GM21717 (cell line): ENCODE results near the gene TUBB2B.
"Not testable (repeated sequence)": the region's sequence is repeated elsewhere in the genome, so short reads cannot be mapped to it uniquely, and the experiment has no call there.

ENCODE experiments used
- ATAC-seq: cut with Tn5 transposase; IDR thresholded peaks from one replicate; pipeline ENCODE4 v1.9.1; 2021; ENCODE audit warnings: mild to moderate bottlenecking, moderate library complexity; ENCODE audit not compliant: unreplicated experiment

The TUBB2B gene

DNA sequence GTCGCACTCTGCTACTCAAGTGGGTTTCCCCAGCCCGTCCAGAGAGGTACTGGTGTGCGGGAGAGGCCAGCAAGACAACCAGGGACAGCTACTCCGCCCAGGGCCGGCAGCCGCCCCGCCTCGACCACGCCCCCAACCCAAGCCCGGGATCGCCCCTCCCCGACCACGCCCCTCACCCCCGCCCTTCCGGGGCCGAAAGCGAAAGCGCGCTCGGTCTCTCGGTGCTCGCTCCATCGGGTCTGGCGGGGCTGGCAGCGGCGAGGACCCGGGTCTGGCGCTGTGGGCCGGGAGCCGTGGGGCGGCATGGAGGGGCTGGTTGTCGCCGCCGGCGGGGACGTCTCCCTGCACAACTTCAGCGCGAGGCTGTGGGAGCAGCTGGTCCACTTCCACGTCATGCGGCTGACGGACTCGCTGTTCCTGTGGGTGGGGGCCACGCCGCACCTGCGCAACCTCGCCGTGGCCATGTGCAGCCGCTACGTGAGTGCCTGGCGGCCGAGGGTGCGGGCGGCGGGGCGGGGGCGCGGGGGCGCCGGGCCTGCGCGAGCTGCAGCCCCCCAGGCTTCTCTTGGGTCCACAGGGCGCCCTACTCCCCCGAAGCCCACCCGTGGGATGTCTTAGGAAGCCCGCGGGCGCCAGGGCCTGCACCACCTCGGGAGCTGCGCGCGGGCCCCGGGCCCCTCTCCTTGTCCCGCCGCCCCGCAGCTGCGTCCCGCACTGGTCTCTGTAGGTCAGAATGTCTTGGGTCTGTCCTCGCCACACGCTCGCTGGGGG, 31.5 kb upstream of the TUBB2B start, which contains the start of gene PSMG4:
TSS of gene PSMG4 (plus strand) at position 228 of the 771 bp plus-strand sequence. CDS start at position 304, 76 bp downstream.
- ATAC-seq = peak; percentile 63

- ATAC-seq = no peak
Observed at GRCh38 chr6:3258201-3258600, 30.7 kb upstream of the TUBB2B start.

DNA sequence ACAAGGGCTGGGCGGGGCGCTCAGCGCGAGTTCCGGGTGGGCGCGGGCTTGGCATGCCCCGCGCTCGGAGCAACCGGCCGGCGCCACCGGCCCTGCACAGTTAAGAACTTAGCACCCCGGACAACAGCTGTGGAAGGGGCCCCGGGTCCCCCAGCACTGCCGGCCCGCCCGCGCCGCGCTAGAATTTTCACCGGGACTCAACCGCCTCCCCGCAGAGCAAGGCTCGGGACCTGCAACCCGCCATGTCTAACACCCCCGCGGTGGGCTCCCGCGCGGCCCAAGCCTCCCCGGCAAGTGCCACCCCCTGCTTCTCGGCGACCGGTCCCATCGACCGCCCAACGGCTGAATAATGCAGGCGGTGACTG, 26.1 kb upstream of the TUBB2B start:
- ATAC-seq = no peak

DNA sequence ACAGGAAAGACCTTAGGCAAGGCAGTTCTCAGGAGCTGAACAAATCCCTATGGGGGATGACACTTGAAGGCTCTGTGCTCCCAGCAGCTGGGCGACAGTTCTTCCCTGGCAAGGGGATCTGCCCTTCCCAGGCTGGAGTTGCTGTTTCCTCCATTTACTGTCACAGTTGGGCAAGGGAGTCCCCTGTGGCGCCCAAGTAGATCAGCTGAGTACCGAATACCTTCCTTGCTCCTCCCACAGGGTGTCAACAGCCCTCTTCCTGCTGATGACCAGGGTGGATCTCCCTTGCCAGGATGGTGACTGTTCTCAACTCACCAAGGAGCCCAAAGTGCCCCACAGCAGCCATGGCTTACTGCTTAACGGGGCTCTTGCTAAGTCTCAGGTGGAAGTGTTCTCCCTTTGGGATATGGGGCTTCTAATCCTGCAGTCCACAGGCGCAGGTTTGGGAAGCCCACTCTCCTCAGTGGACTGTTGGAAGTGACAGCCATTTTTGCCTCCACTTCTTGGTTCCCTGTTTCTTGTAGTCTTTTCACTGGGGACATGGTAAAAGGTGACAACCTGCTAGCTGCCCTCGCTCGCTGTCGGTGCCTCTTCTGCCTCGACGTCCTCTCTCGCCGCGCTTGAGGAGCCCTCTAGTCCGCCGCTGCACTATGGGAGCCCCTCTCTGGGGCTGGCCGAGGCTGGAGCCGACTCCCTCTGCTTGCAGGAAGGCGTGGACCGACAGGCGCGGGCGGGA, 25.6 kb upstream of the TUBB2B start:
- no peak for ATAC-seq

- no peak for ATAC-seq
Observed at GRCh38 chr6:3252369-3252768, 24.9 kb upstream of the TUBB2B start.

DNA sequence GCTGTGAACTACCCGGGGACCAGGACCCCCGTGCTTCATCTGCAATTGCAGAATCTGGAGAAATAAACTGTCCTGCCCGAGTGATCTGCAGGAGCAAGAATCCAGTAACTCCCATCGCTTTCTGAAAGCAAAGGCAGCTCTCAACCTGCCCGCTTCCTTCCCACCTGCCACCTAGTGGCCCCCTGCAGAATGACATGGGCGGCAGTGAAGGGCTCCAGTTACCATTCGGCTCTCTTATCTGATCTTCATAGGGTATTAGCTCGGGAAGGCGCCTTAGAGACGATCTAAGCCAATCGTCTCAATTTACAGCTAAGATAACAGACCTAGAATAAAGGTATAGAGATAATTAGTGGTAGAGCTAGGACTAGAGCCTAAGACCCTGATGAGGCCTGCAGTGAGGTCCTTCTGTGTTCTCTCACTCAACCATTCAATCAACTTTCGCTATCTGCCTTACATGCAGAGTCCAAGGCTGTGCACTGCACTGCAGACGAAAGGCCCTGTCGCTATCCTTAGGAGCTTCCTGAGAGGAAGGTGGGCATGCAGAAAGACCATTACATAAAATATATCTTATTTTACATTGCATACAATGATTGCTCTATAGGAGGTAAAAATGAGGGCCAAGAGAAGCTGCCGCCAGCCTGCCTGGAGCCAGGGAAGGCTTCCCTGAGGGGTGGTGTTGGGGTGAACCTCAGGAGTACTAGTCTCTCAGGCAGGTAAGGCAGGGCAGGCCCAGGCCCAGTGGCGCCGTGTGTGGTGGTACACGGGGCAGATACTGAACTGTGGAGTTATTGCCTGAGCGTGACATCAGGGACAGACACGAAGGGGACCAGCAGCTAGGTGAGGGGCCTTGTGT, 24.2 kb upstream of the TUBB2B start:
- ATAC-seq = no peak

- no peak for ATAC-seq
Observed at GRCh38 chr6:3250231-3250675, 22.8 kb upstream of the TUBB2B start.

DNA sequence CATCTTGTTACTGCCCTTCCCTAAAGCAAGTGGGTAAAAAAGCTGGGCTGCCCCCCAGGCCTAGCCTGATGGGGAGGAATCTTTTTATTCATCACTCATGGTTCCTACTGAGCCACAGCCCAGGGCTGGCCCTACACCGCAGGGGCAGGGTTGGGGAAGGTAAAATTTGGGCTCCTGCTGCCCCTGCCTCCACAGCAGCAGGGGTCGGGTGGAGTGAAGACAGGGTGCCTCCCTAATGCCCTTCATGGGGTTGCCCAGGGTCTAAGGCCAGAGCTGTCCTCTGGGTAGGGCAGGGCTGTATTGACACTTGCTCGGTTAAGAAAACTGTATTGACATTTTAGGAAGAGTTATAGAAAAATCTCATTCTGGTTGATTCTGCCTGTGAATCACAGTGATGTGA, 22.4 kb upstream of the TUBB2B start:
- ATAC-seq = no peak

DNA sequence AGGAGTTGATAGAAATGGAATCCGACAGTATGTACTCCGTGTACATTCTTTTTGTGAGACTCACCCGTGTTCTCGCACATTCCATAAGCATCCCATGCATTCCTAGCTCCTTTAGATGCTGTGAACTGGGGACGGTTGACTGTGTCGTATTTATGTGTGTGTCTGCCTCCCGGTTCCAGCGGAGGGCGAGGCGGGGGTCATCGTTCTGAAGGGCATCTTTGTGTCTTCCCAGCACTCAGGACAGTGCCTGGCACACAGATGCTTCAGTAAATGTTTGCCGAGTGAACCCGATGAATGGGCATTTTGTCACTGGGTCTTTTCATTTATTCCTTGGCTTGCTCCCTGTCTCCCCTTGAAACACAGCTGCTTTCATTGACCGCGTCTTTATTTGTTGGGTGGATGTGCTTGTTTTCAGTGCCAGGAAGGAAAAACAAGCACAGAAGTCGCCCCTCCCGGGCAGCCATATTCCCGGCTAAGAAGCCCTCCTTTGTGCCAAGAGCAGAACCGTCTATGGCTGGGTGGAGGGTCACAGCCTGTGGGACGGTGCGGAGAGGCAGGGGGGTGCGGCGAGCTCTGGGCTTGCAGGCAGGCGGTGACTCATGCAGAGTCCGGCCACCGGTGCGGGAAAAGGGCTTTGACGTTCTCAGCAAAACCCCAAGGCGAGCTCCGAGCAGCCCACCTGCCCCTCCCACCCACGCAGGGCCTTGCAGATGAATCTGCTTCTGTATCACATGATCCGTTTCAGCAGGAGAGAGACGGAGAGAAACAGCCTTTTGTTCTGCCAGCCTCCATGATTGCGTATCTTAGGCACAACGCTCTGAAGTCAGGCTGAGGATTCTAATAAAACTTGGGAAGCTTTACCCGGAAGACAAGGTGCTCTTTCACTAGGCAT, 20.0 kb upstream of the TUBB2B start:
- ATAC-seq = no peak

- ATAC-seq = no peak
Observed at GRCh38 chr6:3245216-3245615, 17.8 kb upstream of the TUBB2B start.

DNA sequence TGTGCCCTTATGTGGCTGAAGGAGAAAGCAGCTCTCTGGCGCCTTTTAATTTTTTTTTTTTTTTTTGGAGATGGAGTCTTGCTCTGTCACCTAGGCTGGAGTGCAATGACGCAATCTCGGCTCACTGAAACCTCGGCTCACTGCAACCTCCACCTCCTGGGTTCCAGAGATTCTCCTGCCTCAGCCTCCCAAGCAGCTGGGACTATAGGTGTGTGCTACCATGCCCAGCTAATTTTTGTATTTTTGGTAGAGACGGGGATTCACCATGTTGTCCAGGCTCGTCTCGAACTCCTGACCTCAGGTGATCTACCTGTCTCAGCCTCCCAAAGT, 17.3 kb upstream of the TUBB2B start:
- ATAC-seq = not testable (repeated sequence)

DNA sequence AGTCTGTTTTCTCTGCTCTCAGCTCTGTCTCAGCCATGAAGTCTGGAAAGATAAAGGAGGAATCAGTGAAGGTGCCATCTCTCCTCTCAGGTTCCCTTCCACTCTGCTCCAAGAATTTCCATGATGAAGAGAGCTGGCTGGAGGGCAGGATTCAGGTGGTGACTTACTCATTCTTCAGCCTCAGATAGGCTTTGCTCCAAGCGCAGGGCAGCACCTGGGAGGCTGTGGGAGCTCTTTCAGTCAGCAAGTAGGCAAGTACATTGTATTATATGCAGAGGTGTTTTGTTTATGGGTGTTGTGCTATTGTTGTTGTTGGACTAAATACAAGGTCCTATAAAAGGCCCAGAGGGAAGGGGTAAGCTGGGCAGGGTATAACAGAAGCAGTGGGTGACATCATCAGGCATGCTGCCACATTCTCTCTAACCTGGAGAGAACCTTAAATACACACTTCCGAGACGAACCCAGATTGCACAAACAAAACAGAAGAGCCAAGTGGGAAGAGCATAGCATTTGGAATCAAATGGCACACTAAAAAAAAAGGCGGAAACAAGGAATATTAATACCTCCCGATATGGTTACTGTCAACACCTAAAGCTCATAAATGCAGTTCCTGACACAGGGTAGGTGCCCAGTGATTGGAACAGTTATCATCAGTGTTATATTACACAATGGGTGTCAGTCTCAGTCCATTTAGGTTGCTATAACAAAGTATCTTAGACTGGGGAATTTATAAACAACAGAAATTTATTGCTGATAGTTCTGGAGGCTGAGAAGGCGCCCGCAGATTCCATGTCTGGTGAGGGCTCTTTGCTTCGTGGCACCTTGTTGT, 16.8 kb upstream of the TUBB2B start:
- ATAC-seq = no peak

GRCh38 chr6:3242768-3243167, 15.3 kb upstream of the TUBB2B start:
- no peak for ATAC-seq

- ATAC-seq = not testable (repeated sequence)
Observed at GRCh38 chr6:3241745-3242144, 14.3 kb upstream of the TUBB2B start.

DNA sequence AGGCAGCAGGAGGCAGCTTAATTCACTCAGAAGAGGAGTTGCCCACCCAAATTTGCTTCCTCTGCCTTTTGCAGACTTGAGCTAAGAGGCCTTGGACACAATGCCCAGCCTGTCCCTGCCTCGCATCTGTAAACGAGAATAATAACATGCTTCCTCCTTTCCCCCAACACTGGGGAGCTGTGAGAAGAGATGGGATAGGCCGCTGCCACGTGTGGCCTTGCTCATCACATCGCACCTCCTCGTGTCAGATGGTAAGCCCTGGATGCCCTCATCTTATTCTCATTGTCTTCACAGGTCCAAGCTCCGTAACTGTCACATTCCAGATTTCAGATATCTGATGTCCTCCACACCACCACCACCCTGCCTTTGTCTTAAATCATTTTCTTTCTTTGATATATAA, 13.1 kb upstream of the TUBB2B start:
- ATAC-seq = no peak

- ATAC-seq = no peak
Observed at GRCh38 chr6:3239110-3239830, 11.8 kb upstream of the TUBB2B start.

DNA sequence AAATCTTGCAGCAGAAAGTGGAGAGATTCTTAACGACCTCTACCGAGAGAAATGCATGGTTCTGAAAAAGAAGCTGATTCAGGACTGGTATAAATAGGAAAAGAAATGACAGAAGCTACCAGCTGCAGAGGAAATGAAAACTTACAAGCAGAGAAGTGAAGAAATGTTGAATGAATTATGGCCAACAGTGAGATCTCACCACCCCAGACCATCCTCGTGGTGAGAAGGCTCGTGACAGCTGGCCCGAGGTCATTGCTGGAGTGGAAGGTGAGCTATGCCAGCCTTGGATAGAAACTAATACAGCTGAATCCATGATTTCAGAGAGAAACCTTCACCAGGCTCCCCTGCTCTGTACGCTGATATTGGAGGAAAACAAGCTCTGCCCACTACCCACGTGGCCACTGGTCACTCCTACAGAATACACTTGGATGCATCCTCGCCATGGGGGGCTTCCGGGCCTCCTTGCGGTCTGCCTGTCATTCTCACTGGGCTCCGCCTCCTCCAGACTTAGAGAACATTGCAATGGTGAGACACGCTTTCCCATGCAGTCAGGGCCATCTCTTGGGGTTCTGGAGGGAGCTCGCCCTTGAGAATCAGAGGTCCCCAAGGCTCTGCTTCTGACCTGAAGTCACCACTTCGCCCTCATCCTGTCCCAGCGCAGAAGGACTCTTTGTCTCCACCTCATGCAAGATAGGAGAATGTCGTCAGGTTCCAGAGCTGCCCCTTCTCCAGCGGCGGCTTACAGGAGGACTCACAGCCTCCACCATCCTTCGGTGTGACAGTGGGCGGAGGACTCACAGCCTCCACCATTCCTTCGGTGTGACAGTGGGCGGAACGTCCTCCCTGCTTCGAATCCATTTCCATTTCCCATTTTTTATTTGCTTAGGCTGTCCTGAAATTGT, 10.6 kb upstream of the TUBB2B start:
- no peak for ATAC-seq

DNA sequence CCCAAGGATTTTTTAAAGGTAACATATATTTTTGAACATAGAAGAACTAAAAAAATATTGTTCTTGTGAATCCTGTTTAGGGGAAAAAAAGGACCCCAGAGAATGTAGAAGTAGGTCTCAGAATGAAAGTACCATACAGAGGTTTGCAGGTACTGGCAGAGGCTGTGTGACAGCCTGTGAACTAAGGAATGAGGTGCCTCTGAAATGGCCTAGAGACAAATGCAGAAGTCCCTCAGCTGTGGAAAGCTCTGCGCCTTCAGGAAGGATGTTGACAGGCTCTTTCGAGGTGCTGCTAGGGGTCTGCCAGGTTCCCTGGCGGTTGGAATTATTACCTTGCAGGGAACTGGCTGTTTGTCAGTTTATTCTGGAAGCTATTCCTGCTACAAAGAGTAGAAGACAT, 8.6 kb upstream of the TUBB2B start:
- ATAC-seq = peak; percentile 48
